ENCODE results near the gene MYL6.
A peak's percentile ranks its signal among the peaks of the same experiment; 100 is the strongest.

The MYL6 gene

DNA sequence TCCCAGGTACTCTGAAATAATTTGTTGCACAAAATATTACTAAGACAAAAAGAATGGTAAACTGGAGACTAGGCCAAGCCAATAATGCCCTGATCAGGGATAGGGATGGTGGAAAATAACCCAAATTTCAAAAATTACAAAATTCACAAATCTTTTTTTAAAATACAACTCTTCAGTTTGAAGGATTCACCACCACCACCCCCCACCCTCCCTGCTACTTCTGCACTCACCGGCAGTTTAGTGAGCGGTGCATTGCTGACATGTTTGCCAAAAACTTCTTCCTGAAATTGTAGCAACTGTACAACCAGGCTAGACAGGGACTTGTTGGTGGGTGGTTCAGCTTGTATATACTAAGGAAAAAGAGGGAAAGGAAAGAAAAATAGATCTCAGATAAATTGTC, 28.8 kb downstream of the MYL6 start:
- H3K4me3 ChIP-seq: no peak overlapping the region
- peak in 1 of 2 donors; percentile 51 for DNase-seq
- TF ChIP-seq CTCF (IDR thresholded peaks at IDR 0.05): no peak
- H3K4me1 ChIP-seq: peaks cover 0 to 28% (median 23%) of the 10 kb centered on the region in 4 donors
- H3K9me3 ChIP-seq: no peaks in the 10 kb centered on the region
- intact Hi-C loops (cut with DNase I; ENCODE audit: low total_unique reads): no loop called here
- H3K27me3 ChIP-seq: no peaks in the 10 kb centered on the region
- H3K36me3 ChIP-seq: peaks cover 38 to 51% (median 48%) of the 10 kb centered on the region in 3 donors
- peak overlapping the region in 1 of 2 donors; percentile 99 for H3K27ac ChIP-seq

GRCh38 chr12:56188131-56188777, 30.1 kb downstream of the MYL6 start:
- no peak for DNase-seq
- Histone ChIP-seq H3K36me3 (peaks cover 27 to 40% (median 35%) of the 10 kb centered on the region in 3 donors), H3K9me3 (no peaks in the 10 kb centered on the region), H3K27ac (peak overlapping the region; percentile 94 to 99), H3K4me1 (peaks cover 0 to 28% (median 23%) of the 10 kb centered on the region in 4 donors), H3K27me3 (no peaks in the 10 kb centered on the region), H3K4me3 (peak overlapping the region; percentile 92 to 95)
- no peak for TF ChIP-seq CTCF (IDR thresholded peaks at IDR 0.05)
- intact Hi-C loops (cut with DNase I; ENCODE audit: low total_unique reads): loop anchor here (2.0 kb wide), 1 partner anchor 61 kb away; no protein-coding TSS in a partner anchor

- no peaks in the 10 kb centered on the region for H3K27me3 ChIP-seq
- no peaks in the 10 kb centered on the region for H3K9me3 ChIP-seq
- H3K4me1 ChIP-seq: peaks cover 0 to 28% (median 23%) of the 10 kb centered on the region in 4 donors
- TF ChIP-seq CTCF (IDR thresholded peaks at IDR 0.05): no peak
- no peak for DNase-seq
- H3K36me3 ChIP-seq: peaks cover 22 to 35% (median 30%) of the 10 kb centered on the region in 3 donors
- H3K4me3 ChIP-seq: peak overlapping the region; percentile 92 to 95
- peak overlapping the region; percentile 94 to 99 for H3K27ac ChIP-seq
- intact Hi-C loops (cut with DNase I; ENCODE audit: low total_unique reads): loop anchor here (2.0 kb wide), 1 partner anchor 62 kb away; no protein-coding TSS in a partner anchor
Measured at GRCh38 chr12:56188778-56189098, 30.6 kb downstream of the MYL6 start.

DNA sequence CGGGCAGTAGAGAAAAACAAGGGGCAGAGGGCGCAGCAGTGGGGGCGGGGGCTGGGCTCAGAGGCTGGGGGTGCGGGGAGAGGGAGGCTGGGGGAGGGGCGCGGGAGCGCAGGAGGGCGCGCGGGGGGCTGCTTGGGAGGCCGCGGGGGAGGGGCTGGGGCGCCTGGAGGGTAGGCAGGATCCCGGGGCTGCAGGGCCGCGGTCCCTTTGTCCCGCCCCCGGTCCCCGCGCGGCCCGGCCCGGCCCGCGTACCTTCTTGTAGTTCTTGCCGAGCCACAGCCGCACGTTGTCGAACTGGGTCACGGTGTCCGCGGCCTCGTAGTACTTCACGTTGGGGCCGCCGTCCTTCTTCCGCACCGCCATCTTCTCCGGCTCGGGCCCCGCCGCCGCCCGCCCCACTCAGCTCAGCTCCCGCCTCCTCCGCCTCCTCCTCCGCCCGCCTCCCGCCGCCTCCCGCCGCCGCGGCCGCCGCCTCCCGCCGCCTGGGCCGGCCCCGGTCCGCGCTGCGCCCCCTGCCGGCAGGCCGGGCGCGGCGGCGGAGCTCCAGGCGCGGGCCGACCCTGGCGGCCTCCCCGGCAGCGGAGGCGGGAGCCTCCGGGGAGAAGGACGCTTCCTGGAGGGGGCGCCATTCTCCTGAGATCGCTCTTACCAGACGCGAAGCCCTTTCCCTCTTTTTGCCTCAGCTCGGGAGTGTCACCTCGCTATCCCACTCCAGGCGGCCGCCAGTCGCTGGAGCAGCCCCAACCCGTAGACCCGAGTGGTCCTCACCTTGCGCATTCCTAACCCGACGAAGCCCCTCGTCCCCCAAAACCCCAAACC, 31.1 kb downstream of the MYL6 start, which contains the start of gene SMARCC2:
Gene SMARCC2, minus strand, starts transcription at position 385 of the 819 bp plus-strand sequence. Its CDS starts 22 bp downstream, at position 363.
- Histone ChIP-seq H3K4me3 (peak within 1 kb of the TSS; percentile 92 to 95), H3K4me1 (peaks cover 0 to 28% (median 23%) of the 10 kb centered on the region in 4 donors), H3K36me3 (peaks cover 17 to 30% (median 25%) of the 10 kb centered on the region in 3 donors), H3K27ac (peak within 1 kb of the TSS; percentile 94 to 99), H3K9me3 (no peaks in the 10 kb centered on the region), H3K27me3 (no peaks in the 10 kb centered on the region)
- intact Hi-C loops (cut with DNase I; ENCODE audit: low total_unique reads): loop anchor here (2.0 kb wide), 1 partner anchor 63 kb away; no protein-coding TSS in a partner anchor
- DNase-seq: peak; percentile 86 to 95
- peak; percentile 60 to 94 for TF ChIP-seq CTCF (IDR thresholded peaks at IDR 0.05)

- intact Hi-C loops (cut with DNase I; ENCODE audit: low total_unique reads): loop anchor here (2.0 to 10.0 kb wide), 2 partner anchors 63 to 275 kb away; partner anchors contain the start of gene SPRYD4
- H3K9me3 ChIP-seq: no peaks in the 10 kb centered on the region
Measured at GRCh38 chr12:56189918-56190694, 31.9 kb downstream of the MYL6 start.

More at GRCh38 chr12:56189918-56190694, 31.9 kb downstream of the MYL6 start:
- Histone ChIP-seq H3K36me3 (peaks cover 9 to 22% (median 17%) of the 10 kb centered on the region in 3 donors), H3K4me1 (peaks cover 0 to 28% (median 23%) of the 10 kb centered on the region in 4 donors), H3K27me3 (no peaks in the 10 kb centered on the region), H3K27ac (peak overlapping the region; percentile 94 to 99), H3K4me3 (peak overlapping the region; percentile 92 to 95)
- peak in 1 of 2 experiments; percentile 5 for TF ChIP-seq CTCF (IDR thresholded peaks at IDR 0.05)
- peak; percentile 75 to 90 for DNase-seq

Measured in tibial artery (tissue), 4 donors.